ENCODE results near the gene CDK8. TPM values are rescaled to one million over a fixed set of nuclear protein-coding genes. Genes with fewer than 3 reads are reported as not detected.
"Not testable (repeated sequence)": the region's sequence is repeated elsewhere in the genome, so short reads cannot be mapped to it uniquely, and the experiment has no call there.

Gene CDK8
- polyA plus RNA-seq, 4 donors, result 16.8 to 29.7 (median 25.3) TPM

GRCh38 chr13:26310003-26310402 lies 56.1 kb downstream of the CDK8 start:
- Histone ChIP-seq H3K4me3 (ENCODE audit: low read depth in 1 of 3, low read length in 3 of 3) (no peak overlapping the region), H3K9me3 (ENCODE audit: control insufficient read depth in 2 of 2, insufficient read depth in 1 of 2, low read depth in 1 of 2, low read length in 1 of 2) (peaks cover 0 to 2% of the 10 kb centered on the region in 2 donors), H3K36me3 (ENCODE audit: control insufficient read depth in 3 of 3, insufficient read depth in 2 of 3, low read depth in 1 of 3, low read length in 3 of 3) (no peaks in the 10 kb centered on the region), H3K4me1 (ENCODE audit: control insufficient read depth in 3 of 3, insufficient read depth in 2 of 3, low read depth in 1 of 3, low read length in 2 of 3) (no peaks in the 10 kb centered on the region), H3K27ac (ENCODE audit: low read depth in 1 of 3, low read length in 2 of 3) (no peak overlapping the region), H3K27me3 (ENCODE audit: control insufficient read depth in 3 of 3, insufficient read depth in 3 of 3, low read length in 3 of 3) (no peaks in the 10 kb centered on the region)
- no peak for DNase-seq
- WGBS, 3 donors, result 96 to 97% (median 96%) methylated on average over 4 of the region's 4 CpGs
- no peak for FAIRE-seq

GRCh38 chr13:26310470-26310869 lies 56.5 kb downstream of the CDK8 start:
- FAIRE-seq, result no peak
- 95 to 97% (median 96%) methylated on average over 5 of the region's 5 CpGs for WGBS, 3 donors

GRCh38 chr13:26312019-26312418 lies 58.1 kb downstream of the CDK8 start:
- H3K9me3 ChIP-seq (ENCODE audit: control insufficient read depth in 2 of 2, insufficient read depth in 1 of 2, low read depth in 1 of 2, low read length in 1 of 2); H3K4me3 ChIP-seq (ENCODE audit: low read depth in 1 of 3, low read length in 3 of 3); H3K36me3 ChIP-seq (ENCODE audit: control insufficient read depth in 3 of 3, insufficient read depth in 2 of 3, low read depth in 1 of 3, low read length in 3 of 3); H3K27ac ChIP-seq (ENCODE audit: low read depth in 1 of 3, low read length in 2 of 3); H3K27me3 ChIP-seq (ENCODE audit: control insufficient read depth in 3 of 3, insufficient read depth in 3 of 3, low read length in 3 of 3); DNase-seq; H3K4me1 ChIP-seq (ENCODE audit: control insufficient read depth in 3 of 3, insufficient read depth in 2 of 3, low read depth in 1 of 3, low read length in 2 of 3); FAIRE-seq: not testable (repeated sequence)
- WGBS, 3 donors, result 94 to 97% (median 95%) methylated on average over 7 of the region's 7 CpGs

More at GRCh38 chr13:26310470-26310869, 56.5 kb downstream of the CDK8 start:
- no peaks in the 10 kb centered on the region for H3K27me3 ChIP-seq (ENCODE audit: control insufficient read depth in 3 of 3, insufficient read depth in 3 of 3, low read length in 3 of 3)
- no peaks in the 10 kb centered on the region for H3K4me1 ChIP-seq (ENCODE audit: control insufficient read depth in 3 of 3, insufficient read depth in 2 of 3, low read depth in 1 of 3, low read length in 2 of 3)
- no peaks in the 10 kb centered on the region for H3K36me3 ChIP-seq (ENCODE audit: control insufficient read depth in 3 of 3, insufficient read depth in 2 of 3, low read depth in 1 of 3, low read length in 3 of 3)
- H3K27ac ChIP-seq (ENCODE audit: low read depth in 1 of 3, low read length in 2 of 3), result no peak overlapping the region
- no peak for DNase-seq
- no peak overlapping the region for H3K4me3 ChIP-seq (ENCODE audit: low read depth in 1 of 3, low read length in 3 of 3)
- peaks cover 0 to 2% of the 10 kb centered on the region in 2 donors for H3K9me3 ChIP-seq (ENCODE audit: control insufficient read depth in 2 of 2, insufficient read depth in 1 of 2, low read depth in 1 of 2, low read length in 1 of 2)

GRCh38 chr13:26316095-26316494 lies 62.2 kb downstream of the CDK8 start:
- H3K9me3 ChIP-seq (ENCODE audit: control insufficient read depth in 2 of 2, insufficient read depth in 1 of 2, low read depth in 1 of 2, low read length in 1 of 2); DNase-seq; FAIRE-seq; H3K36me3 ChIP-seq (ENCODE audit: control insufficient read depth in 3 of 3, insufficient read depth in 2 of 3, low read depth in 1 of 3, low read length in 3 of 3); H3K27me3 ChIP-seq (ENCODE audit: control insufficient read depth in 3 of 3, insufficient read depth in 3 of 3, low read length in 3 of 3); H3K27ac ChIP-seq (ENCODE audit: low read depth in 1 of 3, low read length in 2 of 3); H3K4me3 ChIP-seq (ENCODE audit: low read depth in 1 of 3, low read length in 3 of 3); H3K4me1 ChIP-seq (ENCODE audit: control insufficient read depth in 3 of 3, insufficient read depth in 2 of 3, low read depth in 1 of 3, low read length in 2 of 3): not testable (repeated sequence)
- 100% methylated on average over 1 of the region's 1 CpG for WGBS, 3 donors

GRCh38 chr13:26320766-26321165 lies 66.8 kb downstream of the CDK8 start:
- H3K4me1 ChIP-seq (ENCODE audit: control insufficient read depth in 3 of 3, insufficient read depth in 2 of 3, low read depth in 1 of 3, low read length in 2 of 3), result no peaks in the 10 kb centered on the region
- H3K9me3 ChIP-seq (ENCODE audit: control insufficient read depth in 2 of 2, insufficient read depth in 1 of 2, low read depth in 1 of 2, low read length in 1 of 2), result no peaks in the 10 kb centered on the region
- H3K27me3 ChIP-seq (ENCODE audit: control insufficient read depth in 3 of 3, insufficient read depth in 3 of 3, low read length in 3 of 3), result no peaks in the 10 kb centered on the region
- no peak overlapping the region for H3K4me3 ChIP-seq (ENCODE audit: low read depth in 1 of 3, low read length in 3 of 3)
- no peaks in the 10 kb centered on the region for H3K36me3 ChIP-seq (ENCODE audit: control insufficient read depth in 3 of 3, insufficient read depth in 2 of 3, low read depth in 1 of 3, low read length in 3 of 3)
- H3K27ac ChIP-seq (ENCODE audit: low read depth in 1 of 3, low read length in 2 of 3), result no peak overlapping the region
- no peak for FAIRE-seq
- DNase-seq, result no peak

GRCh38 chr13:26323127-26323526 lies 69.2 kb downstream of the CDK8 start:
- Histone ChIP-seq H3K4me3 (ENCODE audit: low read depth in 1 of 3, low read length in 3 of 3) (no peak overlapping the region), H3K9me3 (ENCODE audit: control insufficient read depth in 2 of 2, insufficient read depth in 1 of 2, low read depth in 1 of 2, low read length in 1 of 2) (no peaks in the 10 kb centered on the region), H3K27me3 (ENCODE audit: control insufficient read depth in 3 of 3, insufficient read depth in 3 of 3, low read length in 3 of 3) (no peaks in the 10 kb centered on the region), H3K27ac (ENCODE audit: low read depth in 1 of 3, low read length in 2 of 3) (no peak overlapping the region), H3K4me1 (ENCODE audit: control insufficient read depth in 3 of 3, insufficient read depth in 2 of 3, low read depth in 1 of 3, low read length in 2 of 3) (no peaks in the 10 kb centered on the region), H3K36me3 (ENCODE audit: control insufficient read depth in 3 of 3, insufficient read depth in 2 of 3, low read depth in 1 of 3, low read length in 3 of 3) (no peaks in the 10 kb centered on the region)
- 45 to 55% (median 48%) methylated on average over 2 of the region's 2 CpGs for WGBS, 3 donors
- no peak for DNase-seq
- no peak for FAIRE-seq

GRCh38 chr13:26323764-26324163 lies 69.8 kb downstream of the CDK8 start:
- FAIRE-seq, result no peak

GRCh38 chr13:26324294-26324693 lies 70.4 kb downstream of the CDK8 start:
- 87 to 89% (median 88%) methylated on average over 3 of the region's 3 CpGs for WGBS, 3 donors
- FAIRE-seq (no peak), DNase-seq (no peak)
- Histone ChIP-seq H3K27me3 (ENCODE audit: control insufficient read depth in 3 of 3, insufficient read depth in 3 of 3, low read length in 3 of 3) (no peaks in the 10 kb centered on the region), H3K27ac (ENCODE audit: low read depth in 1 of 3, low read length in 2 of 3) (no peak overlapping the region), H3K9me3 (ENCODE audit: control insufficient read depth in 2 of 2, insufficient read depth in 1 of 2, low read depth in 1 of 2, low read length in 1 of 2) (no peaks in the 10 kb centered on the region), H3K36me3 (ENCODE audit: control insufficient read depth in 3 of 3, insufficient read depth in 2 of 3, low read depth in 1 of 3, low read length in 3 of 3) (no peaks in the 10 kb centered on the region), H3K4me1 (ENCODE audit: control insufficient read depth in 3 of 3, insufficient read depth in 2 of 3, low read depth in 1 of 3, low read length in 2 of 3) (no peaks in the 10 kb centered on the region), H3K4me3 (ENCODE audit: low read depth in 1 of 3, low read length in 3 of 3) (no peak overlapping the region)

More at GRCh38 chr13:26323764-26324163, 69.8 kb downstream of the CDK8 start:
- Histone ChIP-seq H3K4me1 (ENCODE audit: control insufficient read depth in 3 of 3, insufficient read depth in 2 of 3, low read depth in 1 of 3, low read length in 2 of 3) (no peaks in the 10 kb centered on the region), H3K27ac (ENCODE audit: low read depth in 1 of 3, low read length in 2 of 3) (no peak overlapping the region), H3K9me3 (ENCODE audit: control insufficient read depth in 2 of 2, insufficient read depth in 1 of 2, low read depth in 1 of 2, low read length in 1 of 2) (no peaks in the 10 kb centered on the region), H3K27me3 (ENCODE audit: control insufficient read depth in 3 of 3, insufficient read depth in 3 of 3, low read length in 3 of 3) (no peaks in the 10 kb centered on the region), H3K36me3 (ENCODE audit: control insufficient read depth in 3 of 3, insufficient read depth in 2 of 3, low read depth in 1 of 3, low read length in 3 of 3) (no peaks in the 10 kb centered on the region), H3K4me3 (ENCODE audit: low read depth in 1 of 3, low read length in 3 of 3) (no peak overlapping the region)
- 47 to 90% (median 87%) methylated on average over 1 of the region's 1 CpG for WGBS, 3 donors
- no peak for DNase-seq

- Histone ChIP-seq H3K36me3 (ENCODE audit: control insufficient read depth in 3 of 3, insufficient read depth in 2 of 3, low read depth in 1 of 3, low read length in 3 of 3) (no peaks in the 10 kb centered on the region), H3K27ac (ENCODE audit: low read depth in 1 of 3, low read length in 2 of 3) (no peak overlapping the region), H3K4me1 (ENCODE audit: control insufficient read depth in 3 of 3, insufficient read depth in 2 of 3, low read depth in 1 of 3, low read length in 2 of 3) (no peaks in the 10 kb centered on the region), H3K27me3 (ENCODE audit: control insufficient read depth in 3 of 3, insufficient read depth in 3 of 3, low read length in 3 of 3) (no peaks in the 10 kb centered on the region), H3K9me3 (ENCODE audit: control insufficient read depth in 2 of 2, insufficient read depth in 1 of 2, low read depth in 1 of 2, low read length in 1 of 2) (no peaks in the 10 kb centered on the region), H3K4me3 (ENCODE audit: low read depth in 1 of 3, low read length in 3 of 3) (no peak overlapping the region)
- DNase-seq, result no peak
- no peak for FAIRE-seq
Observed at GRCh38 chr13:26324867-26325266, 70.9 kb downstream of the CDK8 start.
